DMS53 treated with DMSO at 0.1 percent for 48 hours (cell line): ENCODE results near the gene RBM20.
A peak's percentile ranks its signal among the peaks of the same experiment; 100 is the strongest.
"Not testable (repeated sequence)": the region's sequence is repeated elsewhere in the genome, so short reads cannot be mapped to it uniquely, and the experiment has no call there.

Experiments
- DNase-seq: peaks from one replicate; lab custom pipeline; 2025; ENCODE audit not compliant: unreplicated experiment; lab: John Stamatoyannopoulos, UW

Gene RBM20

DNA sequence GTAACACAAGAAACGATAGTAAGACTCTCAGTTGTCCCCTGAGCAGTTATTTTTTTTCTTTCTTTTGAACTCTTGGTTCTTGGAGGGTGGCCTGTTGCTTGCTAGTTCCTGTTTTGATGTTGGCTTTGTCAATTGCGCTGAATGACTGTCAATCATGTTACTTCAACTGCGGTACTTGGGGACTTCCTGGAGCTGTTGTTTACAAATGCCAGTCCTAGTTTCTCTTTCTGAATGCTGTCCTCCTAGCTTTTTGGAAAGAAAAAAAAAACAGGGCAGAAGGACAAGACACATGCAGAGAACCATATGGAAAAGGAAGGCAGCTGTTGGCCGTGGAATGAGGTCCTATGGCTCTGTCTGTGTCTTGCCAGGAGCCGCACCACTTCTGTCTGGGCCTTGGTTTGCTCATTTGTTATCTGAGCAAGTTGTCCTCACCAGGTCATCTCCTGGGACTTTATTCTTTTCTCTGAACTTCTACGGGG lies 220.6 kb downstream of the RBM20 start:
- DNase-seq = peak; percentile 59

DNA sequence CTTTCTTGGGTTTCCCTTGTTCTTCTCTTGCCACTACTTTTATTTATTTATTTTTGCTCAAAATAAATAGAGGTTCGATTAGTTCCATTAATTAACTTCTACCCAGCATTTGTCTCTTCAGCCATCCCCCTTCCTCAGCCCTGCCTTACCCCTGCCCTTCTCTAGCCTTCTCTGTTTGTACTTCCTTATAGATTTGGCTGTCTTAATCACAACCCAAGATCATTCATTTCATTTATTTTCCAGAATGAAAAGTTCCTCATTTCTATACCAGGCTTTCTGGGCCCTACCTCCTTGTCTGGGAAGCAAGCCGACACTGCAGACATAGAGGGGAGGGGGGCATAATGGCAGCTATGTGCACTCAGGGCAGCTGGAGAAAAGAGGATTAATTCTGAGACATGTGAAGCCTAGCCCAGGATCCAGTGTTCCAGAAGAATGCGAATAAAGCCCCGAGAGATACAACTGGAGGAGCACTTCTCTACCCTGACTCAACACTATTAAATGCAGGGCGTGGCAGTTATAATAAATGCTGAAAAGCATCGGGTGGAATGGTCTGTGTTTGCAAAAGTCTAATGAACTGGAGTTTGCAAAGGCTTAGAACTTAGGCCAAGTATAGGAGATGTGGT lies 221.2 kb downstream of the RBM20 start:
- no peak for DNase-seq

DNA sequence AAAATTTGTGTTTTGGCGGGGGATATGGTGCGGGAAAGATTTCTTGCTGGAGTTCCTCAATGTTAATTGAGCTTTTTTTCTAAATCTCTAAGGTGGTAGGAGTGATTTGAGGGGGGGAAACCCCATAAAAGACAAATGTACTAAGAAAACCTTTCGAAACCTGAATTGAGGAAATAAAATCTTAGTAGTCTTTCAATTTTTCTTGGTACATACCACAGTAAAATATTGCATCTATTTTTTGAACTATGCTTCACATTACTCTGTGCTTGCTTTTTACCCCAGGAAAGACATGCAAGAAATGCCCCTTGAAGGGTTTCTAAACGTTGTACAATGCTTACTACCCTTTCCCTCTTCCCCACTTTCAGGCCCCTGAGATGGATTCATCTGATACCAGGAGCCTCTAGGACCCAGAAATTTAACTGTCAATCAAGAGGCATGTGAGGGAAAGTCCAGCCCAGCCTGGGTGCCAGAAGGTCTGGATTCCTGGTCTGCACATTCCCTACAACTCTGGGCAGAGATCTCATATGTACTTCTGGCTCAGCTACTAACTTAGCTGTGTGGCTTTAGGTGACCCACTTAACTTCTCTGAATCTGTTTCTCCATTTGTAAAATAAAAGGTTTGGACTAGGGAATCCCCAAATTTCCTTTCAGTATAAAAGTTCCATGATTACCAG lies 221.8 kb downstream of the RBM20 start:
- no peak for DNase-seq

DNA sequence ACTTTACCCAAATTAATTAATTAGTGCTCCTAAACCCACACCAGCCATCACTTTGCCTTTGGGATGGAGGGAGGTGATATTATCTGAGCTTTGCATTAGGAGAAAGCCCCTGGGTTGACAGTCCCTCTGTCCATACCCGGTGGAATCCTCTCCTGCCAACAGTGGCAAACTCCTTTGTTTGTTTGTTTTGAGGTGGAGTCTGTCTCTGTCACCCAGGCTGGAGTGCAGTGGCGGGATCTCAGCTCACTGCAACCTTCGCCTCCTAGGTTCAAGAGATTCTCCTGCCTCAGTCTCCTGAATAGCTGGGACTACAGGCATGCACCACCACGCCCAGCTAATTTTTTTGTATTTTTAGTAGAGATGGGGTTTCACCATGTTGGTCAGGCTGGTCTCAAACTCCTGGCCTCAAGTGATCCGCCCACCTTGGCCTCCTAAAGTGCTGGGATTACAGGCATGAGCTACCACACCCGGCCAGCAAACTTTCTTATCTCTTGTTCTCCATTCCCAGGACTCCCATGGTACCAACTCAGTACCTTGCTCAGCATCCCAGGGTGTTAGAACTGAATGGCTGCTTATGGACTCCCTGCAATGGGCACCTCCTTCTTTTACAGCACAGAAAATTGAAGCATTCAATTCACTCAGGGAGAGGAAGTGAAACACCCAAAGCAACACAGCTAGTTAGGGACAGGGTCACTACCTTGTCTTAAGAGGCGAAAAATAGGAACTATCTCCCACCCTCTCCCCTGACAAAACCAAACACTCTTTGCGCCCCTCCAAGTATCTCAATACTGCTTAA lies 223.1 kb downstream of the RBM20 start:
- not testable (repeated sequence) for DNase-seq

DNA sequence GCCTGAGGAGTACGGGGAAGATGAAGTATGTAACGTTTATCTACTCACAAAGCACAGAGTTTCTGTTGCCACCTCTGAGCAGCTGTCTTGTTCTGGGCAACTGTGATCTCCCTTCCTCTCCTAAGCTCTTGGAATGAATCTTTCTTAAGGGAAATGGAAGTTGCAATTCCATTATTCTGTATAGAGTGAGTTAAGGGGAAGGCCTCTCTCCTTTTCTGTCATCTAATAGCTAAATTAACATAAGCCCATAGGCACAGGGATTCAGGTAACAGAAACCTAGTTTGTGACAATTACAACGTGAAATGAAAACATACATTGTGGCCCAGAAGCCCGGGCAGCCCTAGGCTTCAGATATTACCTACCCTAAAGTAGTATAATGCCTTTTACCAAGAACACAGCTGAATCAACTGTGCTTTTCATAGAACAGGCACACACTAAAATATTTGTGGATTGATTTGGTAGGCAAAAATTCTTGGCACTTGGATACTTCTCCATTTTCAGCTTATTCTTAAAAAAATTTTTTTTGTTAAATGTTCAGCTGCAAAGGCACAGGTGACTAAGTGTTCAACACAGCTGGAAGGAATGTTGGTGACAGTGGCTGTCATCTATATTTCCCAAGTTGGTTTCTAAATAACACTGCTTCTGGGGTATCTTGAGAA lies 223.8 kb downstream of the RBM20 start:
- DNase-seq = no peak

DNA sequence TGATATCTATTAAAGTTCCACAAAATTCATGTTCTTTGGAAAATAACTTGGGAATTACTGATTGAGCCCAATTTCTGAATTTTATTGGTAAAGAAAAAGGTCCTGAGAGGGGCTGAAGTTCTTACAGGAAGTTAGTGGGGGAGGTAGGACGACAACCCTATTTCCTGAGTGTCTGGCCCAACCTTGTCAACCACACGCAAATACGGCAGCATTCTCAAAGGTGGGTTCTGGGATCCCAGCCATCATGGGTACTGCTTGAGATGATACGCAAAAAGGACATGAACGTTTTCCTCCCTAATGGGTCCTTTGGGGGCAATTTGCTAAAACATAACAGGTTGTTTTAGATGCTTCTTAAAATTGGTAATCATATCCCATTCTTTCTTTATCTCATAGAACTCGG lies 224.8 kb downstream of the RBM20 start:
- DNase-seq = no peak

DNA sequence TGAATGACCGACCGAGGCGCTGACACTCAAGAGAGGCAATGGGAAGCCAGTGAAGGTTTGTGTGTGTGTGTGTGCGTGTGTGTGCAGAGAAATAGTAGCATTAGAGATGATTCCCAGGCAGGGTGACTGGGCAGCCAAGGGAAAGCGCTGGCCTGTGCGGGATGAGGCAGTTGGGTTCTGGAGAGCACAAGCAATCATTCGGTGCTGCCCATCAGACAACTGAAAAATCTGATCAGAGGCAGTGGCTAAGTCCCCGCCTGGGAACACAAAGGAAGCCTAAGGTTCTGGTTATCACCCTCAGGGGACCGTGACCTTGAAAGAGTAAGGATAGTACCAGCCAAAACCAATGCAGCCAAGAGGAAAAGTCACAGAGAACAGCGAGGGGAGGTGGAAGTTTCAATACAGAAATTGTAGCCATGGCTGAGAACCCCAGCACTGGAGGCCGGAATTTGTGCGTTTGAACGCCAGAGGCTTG lies 226.7 kb downstream of the RBM20 start:
- DNase-seq = no peak

DNA sequence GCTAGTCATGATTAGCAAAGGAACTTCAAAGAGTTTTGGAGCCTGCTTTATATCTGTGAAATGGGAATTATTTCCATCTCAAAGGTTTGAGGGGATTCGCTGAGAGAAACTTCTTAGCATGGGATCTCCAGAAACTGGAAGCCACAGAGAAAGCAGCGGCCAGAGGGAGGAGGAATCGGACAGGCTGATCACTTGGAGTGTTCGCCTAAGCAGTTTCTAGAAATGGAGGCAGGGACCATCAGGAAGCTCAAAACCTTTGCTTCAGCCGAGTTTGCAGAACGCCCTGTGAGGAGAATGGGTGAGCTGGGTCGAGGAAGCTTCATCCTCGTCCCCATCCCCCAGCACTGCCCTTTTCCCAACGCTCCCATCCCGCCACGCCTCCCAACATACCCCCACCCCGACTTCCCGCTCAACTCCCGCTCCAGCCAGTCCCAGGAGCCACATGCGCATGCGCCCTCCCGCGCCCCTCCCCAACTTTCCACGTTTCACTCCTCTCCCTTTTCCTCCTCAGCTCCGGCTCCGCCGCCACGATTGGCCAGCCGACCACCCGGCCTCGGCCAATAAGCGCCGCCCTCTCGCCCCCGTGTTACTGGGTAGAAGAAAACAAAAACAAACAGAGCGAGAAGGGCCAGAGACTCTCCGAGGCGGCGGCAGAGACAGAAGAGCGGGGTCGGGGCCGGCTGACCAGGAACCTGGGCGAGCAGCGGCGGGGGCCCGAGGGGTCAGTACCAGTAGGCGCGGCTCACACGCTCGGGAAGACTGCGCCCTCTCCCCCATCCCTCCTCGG lies 227.4 kb downstream of the RBM20 start, which contains the start of gene PDCD4:
TSS of gene PDCD4 (plus strand) at position 631 of the 787 bp plus-strand sequence. CDS start 4,100 bp downstream, outside the sequence.
- peak; percentile 94 for DNase-seq

DNA sequence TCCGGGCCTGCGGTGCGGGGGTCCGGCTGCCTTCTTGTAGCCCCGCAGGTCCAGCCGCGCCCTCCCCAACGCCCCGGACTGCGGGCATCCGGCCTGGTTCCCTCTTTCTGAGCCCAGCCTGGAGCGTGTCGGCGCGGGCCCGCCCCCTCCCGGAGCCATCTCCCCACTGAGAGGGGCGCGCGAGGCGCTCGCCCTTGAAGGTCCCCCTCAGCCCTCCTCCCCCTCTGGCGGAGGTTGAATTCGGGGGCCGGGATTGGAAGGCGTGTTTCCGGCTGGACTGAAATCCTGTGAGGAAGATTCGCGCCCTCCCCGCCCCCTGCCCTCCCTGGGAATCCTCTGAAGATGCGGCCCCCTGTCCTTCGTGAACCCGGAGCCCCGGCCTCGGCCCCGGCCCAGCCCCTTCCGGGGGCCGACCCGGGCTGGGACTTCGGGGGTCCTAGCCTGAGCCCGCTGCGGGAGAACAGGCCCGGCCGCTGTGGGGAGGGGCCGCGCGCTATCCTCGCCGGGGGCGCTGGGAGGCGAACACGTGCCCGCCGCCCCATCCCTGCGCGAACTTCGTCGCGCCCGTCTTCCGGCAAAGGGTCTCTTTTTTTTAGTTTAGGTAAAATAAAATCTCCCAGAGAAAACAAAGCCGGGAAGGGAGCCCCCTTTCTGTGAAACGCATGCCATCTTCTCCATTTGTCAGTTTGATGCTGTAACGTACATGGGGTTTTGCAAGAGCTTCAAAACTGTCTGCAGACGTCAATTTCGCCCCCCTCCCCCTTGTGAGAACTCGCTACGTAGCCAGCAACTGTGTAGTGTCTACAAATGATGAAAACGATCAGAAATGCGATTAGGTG lies 228.2 kb downstream of the RBM20 start:
- DNase-seq = no peak

DNA sequence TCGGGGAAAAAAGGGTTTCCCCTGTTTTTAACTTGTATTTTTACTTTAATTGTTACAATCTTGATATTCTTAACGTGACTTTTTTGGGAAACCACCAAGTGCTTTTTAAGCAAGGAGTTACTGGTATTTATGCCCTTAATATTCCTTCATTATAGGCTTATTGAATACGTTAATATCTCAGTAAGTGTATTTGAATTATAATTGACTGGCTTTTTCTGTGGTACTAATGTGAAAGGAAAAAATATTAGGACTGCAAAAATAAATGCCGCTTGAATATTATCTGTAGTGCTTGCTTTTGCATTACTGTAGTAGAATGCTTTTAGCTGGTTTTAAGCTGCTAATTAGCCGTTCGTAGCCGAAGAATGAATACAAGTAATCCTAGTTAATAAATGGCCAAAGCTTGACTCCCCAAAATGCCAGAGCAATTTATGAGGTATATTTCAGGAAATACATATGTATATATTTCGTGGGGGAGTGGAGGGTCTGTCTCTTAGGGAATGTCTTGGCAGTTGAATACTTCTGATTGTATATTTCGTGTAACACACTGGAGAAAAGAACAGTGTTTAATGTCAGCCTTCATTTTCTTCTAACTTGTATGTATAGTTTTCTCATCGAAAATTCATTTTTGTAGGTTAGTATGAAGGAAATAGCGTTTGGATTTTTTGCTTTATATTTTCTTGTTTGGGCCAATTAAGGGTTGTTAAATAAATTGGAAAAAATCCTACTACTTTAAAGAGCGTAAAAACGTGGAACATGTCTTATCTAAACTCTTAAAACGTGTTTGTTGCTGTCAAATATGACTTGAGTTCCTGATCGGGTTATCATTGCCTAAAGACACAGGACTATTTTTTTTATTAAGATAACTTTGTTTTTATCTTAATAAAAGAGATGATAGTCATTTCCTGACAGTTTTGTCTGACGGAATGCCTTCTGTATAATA lies 229.1 kb downstream of the RBM20 start:
- DNase-seq = no peak

DNA sequence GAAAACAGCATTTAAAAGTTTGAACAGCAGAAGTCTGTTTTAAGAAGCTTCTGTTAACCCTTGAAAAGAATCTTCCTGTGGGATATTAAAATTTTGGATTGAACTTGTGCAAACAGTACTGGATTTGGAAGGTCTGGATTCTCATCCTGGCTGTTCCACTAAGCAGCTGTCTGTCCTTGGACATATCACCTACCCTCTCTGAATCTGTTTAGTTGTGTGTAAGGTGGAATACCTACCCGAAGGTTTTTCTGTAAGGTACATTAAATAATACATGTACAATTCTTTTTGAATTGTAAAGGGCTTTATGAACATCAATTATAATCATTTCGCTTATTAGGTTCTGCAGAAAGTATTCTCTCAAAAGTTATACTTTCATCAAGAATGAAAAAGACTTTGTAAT lies 229.8 kb downstream of the RBM20 start:
- no peak for DNase-seq

DNA sequence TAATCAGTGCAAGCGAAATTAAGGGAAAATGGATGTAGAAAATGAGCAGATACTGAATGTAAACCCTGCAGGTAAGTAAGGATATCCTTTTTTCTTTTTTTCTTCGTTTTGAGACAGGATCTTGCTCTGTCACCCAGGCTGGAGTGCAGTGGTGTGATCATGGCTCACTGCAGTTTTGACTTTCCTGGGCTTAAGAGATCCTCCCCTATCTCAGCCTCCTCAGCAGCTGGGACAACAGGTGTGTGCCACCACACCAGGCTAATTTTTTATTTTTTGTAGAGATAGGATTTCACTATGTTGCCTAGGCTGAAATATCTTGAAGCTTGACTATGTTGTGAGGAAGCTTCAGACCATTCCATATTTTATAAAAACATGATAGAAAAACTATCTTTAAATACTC lies 231.9 kb downstream of the RBM20 start:
- DNase-seq = no peak

DNA sequence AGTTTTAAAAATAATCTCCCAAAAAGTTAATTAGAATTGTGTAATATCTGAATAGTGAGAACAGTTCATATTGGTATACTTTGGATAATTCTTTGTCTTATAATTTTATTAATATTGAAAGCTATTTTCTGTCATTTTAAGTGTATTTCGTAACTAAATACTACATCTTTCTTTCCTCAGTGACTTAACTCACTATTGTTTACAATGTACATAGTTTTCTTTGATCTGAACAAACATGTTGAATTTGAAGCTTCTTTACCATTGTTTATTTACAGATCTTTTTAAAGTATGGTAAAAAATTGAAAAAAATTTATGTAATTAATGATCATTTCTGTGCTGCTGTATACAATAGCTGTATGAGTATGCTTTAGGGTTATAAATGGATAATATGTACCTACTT lies 232.7 kb downstream of the RBM20 start:
- no peak for DNase-seq

DNA sequence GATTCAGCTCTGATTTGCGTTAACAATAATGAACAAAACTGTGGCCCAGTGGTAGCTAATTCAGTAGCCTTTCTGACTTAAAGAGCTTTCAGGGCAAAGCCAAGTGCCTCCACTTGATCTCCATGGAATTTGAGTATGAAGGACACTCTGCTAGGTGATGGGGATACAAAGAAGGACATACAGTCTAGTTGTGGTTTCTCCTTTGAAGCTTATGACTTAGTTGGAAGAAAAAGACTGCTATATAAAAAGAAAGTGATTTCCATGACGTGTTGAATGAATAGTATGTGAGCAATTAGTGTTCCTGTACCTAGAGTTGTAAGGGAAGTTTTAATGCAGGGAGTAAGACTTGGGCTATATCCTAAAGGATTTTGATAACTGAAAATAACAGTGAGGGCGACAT lies 235.9 kb downstream of the RBM20 start:
- DNase-seq = no peak

DNA sequence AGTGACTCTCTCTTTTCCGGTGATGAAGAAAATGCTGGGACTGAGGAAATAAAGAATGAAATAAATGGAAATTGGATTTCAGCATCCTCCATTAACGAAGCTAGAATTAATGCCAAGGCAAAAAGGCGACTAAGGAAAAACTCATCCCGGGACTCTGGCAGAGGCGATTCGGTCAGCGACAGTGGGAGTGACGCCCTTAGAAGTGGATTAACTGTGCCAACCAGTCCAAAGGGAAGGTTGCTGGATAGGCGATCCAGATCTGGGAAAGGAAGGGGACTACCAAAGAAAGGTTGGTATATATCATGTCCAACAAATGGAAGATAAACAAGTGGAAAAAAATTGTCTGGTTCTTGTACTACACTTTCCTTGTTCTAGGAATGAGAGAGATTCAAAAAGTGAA lies 237.1 kb downstream of the RBM20 start:
- DNase-seq = no peak

DNA sequence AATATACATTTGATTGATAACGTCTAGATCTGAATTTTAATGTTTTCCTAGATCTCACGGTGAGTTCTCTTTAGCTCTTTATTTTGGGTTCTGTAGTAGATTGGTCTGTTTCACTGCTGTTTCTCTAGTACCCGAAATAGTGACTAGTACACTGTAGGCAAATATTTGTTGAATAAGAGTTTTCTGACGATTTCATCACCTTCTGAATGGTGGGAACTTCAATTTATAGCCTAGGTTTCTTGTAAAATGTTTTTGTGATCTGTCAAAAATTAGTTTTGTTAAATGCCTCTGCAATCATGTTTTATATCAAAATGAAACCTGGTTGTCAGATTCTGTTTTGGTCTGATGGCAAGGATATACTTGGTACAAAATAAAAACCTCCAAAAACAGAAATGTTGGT lies 237.8 kb downstream of the RBM20 start:
- no peak for DNase-seq

DNA sequence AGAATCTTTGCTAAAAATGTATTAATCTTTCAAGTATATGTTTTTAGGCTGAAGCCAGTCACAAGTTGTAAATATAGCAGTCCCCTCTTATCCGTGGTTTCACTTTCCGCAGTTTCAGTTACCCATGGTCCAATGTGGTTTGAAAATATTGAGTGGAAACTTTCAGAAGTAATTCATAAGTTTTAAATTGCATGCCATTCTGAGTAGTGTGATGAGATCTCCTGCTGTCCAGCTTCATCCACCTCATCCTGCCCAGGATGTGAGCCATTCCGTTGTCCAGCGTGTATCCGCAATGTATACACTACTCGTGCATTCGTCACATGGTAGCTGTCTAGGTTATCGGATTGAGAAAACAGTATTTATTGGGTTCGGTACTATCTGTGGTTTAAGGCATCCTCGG lies 239.8 kb downstream of the RBM20 start:
- DNase-seq = no peak

DNA sequence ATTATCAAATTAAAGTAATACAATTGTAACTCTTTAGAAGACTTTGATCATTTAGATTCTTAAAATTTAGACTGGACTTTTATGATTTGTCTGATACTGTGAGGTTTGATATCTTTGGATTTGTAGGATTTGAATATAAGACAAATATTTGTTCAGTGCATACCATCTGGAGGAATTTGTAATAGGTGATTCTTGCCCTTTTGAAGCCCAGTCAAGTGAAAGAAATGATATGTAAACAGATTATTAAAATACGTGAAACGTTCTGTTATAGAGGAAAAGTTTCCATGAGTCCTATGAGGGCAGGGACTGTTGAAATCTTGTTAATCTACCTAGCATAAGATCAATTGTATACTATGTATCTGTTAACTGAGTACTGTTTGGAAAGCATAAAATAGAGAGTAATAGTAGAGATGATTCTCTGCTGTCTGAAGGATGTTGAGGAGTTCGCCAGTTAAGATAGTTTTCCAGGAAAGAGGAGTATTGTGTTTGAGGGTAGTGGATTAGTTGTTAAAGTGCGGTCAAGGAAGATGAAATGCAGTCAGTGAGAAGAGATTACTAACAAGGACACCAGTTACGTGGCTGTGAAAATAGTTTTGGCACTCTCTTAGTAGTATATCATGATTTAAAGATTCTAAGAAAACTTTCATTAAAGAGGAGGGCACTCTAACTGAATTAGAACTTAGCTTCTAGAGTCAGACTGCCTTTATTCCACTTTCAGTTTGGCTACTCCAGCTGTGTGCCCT lies 242.0 kb downstream of the RBM20 start:
- DNase-seq = no peak
